ENCODE results near the gene MED16. TPM values are rescaled to one million over a fixed set of nuclear protein-coding genes. Genes with fewer than 3 reads are reported as not detected.
"Not testable (repeated sequence)": the region's sequence is repeated elsewhere in the genome, so short reads cannot be mapped to it uniquely, and the experiment has no call there.

Gene MED16
- total RNA-seq, 1 donor from 2014 or later, result 28.8 TPM

- DNase-seq (ENCODE audit: low spot score), result no peak
Measured at GRCh38 chr19:858868-859843, 33.8 kb downstream of the MED16 start, which contains the start of gene CFD. TSS of gene CFD (plus strand) at chr19:859664. CDS start at chr19:859690, 26 bp downstream.

GRCh38 chr19:858284-858683 lies 34.7 kb downstream of the MED16 start:
- no peak for DNase-seq (ENCODE audit: low spot score)

GRCh38 chr19:855566-856120 lies 37.3 kb downstream of the MED16 start:
- no peak for DNase-seq (ENCODE audit: low spot score)

GRCh38 chr19:855142-855541 lies 37.8 kb downstream of the MED16 start:
- DNase-seq (ENCODE audit: low spot score), result no peak

- no peak for DNase-seq (ENCODE audit: low spot score)
Measured at GRCh38 chr19:854549-854948, 38.4 kb downstream of the MED16 start.

- DNase-seq (ENCODE audit: low spot score), result not testable (repeated sequence)
Measured at GRCh38 chr19:853614-854220, 39.3 kb downstream of the MED16 start.

- DNase-seq (ENCODE audit: low spot score), result no peak
Measured at GRCh38 chr19:853014-853585, 39.9 kb downstream of the MED16 start.

GRCh38 chr19:852136-853013 lies 40.6 kb downstream of the MED16 start, which contains the start of gene ELANE:
TSS of gene ELANE (plus strand) at chr19:852303. CDS start at chr19:852329, 26 bp downstream.
- DNase-seq (ENCODE audit: low spot score), result no peak

GRCh38 chr19:850979-851335 lies 42.0 kb downstream of the MED16 start:
- DNase-seq (ENCODE audit: low spot score), result no peak

- DNase-seq (ENCODE audit: low spot score), result peak; percentile 96
Measured at GRCh38 chr19:850221-850978, 42.6 kb downstream of the MED16 start.

- not testable (repeated sequence) for DNase-seq (ENCODE audit: low spot score)
Measured at GRCh38 chr19:849195-849594, 43.8 kb downstream of the MED16 start.

GRCh38 chr19:848386-848921 lies 44.5 kb downstream of the MED16 start:
- DNase-seq (ENCODE audit: low spot score), result no peak

GRCh38 chr19:845707-846521 lies 47.1 kb downstream of the MED16 start:
- DNase-seq (ENCODE audit: low spot score), result no peak

- DNase-seq (ENCODE audit: low spot score), result no peak
Measured at GRCh38 chr19:844546-844971, 48.4 kb downstream of the MED16 start.

- no peak for DNase-seq (ENCODE audit: low spot score)
Measured at GRCh38 chr19:843836-844545, 49.0 kb downstream of the MED16 start.

GRCh38 chr19:843180-843835 lies 49.7 kb downstream of the MED16 start:
- DNase-seq (ENCODE audit: low spot score), result no peak

- DNase-seq (ENCODE audit: low spot score), result not testable (repeated sequence)
Measured at GRCh38 chr19:842802-843179, 50.2 kb downstream of the MED16 start.

Data from mesenteric fat pad (tissue), 1 donor.